LNCaP clone FGC (cell line): Measurements from ENCODE around the gene ABCB4.
A peak's percentile ranks its signal among the peaks of the same experiment; 100 is the strongest.

Experiments used
- DNase-seq: peaks from one replicate; pipeline ENCODE4 v3.0.0-alpha.2; 2011; ENCODE audit warnings: low read depth
- H3K4me3 ChIP-seq: 2 replicates; pipeline ENCODE4 v1.5.1; 2011; ENCODE audit warnings: mild to moderate bottlenecking, low read depth, low read length, control low read depth
- TF ChIP-seq, protein P1 (sequence below): IDR thresholded peaks from 2 replicates; pipeline ENCODE4 v1.5.1; 2012; ENCODE audit warnings: mild to moderate bottlenecking; ENCODE audit not compliant: control insufficient read depth, insufficient read depth; ENCODE audit errors: extremely low read depth

Gene ABCB4

DNA sequence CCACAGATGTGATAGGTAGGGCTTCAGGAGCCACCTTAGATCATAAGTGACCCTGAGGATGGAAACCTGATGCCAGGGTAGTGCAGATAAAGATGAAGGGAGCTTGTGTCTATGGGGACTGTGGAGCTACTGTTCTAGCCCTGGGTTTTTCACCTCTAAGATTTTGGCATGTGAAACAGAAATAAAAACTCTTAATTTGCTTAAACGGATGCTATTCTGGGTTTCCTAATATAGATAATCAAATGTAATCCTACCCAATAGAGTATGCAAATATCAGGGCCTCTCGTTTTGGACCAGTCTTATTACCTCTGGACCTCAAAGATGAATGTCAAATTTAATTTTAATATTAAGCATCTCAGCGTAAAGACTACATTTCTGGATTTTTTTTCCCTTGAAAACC is 49.3 kb downstream of the ABCB4 start:
- H3K4me3 ChIP-seq, result no peak overlapping the region
- no peak for DNase-seq
- TF ChIP-seq, protein P1, sequence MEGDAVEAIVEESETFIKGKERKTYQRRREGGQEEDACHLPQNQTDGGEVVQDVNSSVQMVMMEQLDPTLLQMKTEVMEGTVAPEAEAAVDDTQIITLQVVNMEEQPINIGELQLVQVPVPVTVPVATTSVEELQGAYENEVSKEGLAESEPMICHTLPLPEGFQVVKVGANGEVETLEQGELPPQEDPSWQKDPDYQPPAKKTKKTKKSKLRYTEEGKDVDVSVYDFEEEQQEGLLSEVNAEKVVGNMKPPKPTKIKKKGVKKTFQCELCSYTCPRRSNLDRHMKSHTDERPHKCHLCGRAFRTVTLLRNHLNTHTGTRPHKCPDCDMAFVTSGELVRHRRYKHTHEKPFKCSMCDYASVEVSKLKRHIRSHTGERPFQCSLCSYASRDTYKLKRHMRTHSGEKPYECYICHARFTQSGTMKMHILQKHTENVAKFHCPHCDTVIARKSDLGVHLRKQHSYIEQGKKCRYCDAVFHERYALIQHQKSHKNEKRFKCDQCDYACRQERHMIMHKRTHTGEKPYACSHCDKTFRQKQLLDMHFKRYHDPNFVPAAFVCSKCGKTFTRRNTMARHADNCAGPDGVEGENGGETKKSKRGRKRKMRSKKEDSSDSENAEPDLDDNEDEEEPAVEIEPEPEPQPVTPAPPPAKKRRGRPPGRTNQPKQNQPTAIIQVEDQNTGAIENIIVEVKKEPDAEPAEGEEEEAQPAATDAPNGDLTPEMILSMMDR, result no peak

DNA sequence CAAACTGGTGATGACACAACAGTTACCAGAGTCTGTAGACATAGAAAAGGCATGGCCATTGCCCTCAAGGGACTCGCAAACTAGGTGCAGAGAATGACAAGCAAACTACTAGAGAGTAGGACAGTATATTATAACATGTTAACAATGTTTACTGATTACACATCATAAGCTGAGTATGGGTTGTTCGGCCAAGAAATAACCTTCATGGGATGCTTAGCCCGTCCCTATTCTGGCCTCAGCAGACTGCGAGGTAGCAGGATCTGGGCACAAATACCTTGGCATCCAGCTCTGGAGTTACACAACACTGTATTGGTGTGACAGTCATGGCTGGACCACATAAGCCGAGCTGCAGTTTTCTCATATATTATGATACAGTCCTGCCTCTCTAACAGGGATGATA is 51.4 kb downstream of the ABCB4 start:
- DNase-seq, result peak; percentile 94
- H3K4me3 ChIP-seq, result no peak overlapping the region
- TF ChIP-seq, protein P1, result no peak

DNA sequence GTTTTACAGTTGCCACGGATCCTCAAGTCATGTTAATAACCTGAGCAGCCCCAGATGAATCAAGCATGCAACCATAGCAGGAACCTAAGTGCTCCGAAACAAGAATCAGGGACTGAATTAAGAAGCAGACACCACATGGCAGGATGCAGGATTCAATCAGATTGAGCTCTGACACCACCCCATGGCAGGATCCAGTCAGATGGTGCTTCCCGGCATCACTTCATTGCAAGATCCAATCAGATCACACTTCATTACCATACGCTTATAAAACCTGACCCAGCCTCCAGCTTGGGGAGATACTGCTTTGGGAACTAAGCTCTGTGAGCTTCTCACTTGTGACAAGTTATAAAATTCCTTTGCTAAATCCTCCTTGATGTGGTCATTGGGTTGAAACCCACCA is 55.3 kb downstream of the ABCB4 start:
- TF ChIP-seq, protein P1, result no peak
- DNase-seq, result no peak
- no peak overlapping the region for H3K4me3 ChIP-seq

DNA sequence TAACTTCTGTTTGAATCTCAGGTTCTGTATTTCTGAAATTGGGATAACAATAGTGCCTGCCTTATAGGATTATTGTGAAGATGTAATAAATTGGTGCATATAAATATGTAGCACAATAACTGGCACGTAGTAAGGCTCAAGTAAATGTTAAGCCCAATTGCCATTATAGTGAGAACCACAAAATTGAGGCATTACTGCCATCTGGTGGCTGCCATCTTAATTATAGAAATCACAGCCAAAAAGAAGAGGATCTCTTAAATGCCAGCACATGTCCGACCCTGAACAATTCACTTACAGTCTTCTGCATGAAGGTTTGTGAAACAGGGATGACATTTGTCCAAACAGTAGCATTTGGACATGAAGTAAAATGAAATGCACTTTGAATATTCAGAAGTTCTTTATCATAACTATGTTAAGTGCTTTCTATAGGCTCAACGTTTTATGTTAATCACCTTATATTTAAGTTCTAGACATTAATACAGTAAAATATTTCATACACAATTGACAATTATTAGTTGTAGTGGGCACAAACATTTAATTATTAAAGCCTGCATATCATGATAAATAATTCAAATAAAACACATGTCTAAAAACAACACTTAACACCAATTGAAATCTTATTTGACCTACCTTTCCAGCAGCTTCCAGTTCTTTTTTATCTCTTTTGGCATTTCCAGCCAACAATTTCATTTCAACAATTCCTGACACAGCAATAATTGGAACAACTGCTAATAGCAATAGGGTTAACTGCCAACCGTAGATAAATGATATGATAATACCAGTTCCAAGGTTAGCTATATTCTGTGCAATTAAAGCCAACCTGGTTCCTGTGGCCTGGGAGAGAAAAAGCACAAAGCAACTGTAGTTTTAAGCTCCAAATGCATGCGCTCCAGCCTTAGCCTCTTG is 58.5 kb downstream of the ABCB4 start:
- DNase-seq, result peak; percentile 60
- TF ChIP-seq, protein P1, result peak; percentile 74
- no peak overlapping the region for H3K4me3 ChIP-seq

DNA sequence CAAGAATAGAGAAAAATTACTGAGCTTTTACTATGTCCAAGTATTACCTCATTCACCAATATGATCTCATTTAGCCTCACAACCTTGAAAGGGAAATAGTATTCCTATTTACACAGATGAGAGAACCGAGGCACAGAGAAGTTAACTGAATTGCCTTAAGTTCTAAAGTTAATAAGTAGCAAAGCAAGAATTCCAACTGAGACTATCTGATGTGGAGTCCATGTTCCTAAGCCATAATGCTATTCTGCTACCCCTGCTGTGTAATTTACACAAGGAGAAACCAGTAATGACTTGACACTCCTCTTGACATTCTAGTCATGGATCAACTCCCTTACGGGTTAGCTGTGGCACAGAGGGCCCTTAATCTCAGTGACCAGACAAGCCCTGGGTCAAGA is 60.7 kb downstream of the ABCB4 start:
- TF ChIP-seq, protein P1, result no peak
- DNase-seq, result no peak
- H3K4me3 ChIP-seq, result no peak overlapping the region

DNA sequence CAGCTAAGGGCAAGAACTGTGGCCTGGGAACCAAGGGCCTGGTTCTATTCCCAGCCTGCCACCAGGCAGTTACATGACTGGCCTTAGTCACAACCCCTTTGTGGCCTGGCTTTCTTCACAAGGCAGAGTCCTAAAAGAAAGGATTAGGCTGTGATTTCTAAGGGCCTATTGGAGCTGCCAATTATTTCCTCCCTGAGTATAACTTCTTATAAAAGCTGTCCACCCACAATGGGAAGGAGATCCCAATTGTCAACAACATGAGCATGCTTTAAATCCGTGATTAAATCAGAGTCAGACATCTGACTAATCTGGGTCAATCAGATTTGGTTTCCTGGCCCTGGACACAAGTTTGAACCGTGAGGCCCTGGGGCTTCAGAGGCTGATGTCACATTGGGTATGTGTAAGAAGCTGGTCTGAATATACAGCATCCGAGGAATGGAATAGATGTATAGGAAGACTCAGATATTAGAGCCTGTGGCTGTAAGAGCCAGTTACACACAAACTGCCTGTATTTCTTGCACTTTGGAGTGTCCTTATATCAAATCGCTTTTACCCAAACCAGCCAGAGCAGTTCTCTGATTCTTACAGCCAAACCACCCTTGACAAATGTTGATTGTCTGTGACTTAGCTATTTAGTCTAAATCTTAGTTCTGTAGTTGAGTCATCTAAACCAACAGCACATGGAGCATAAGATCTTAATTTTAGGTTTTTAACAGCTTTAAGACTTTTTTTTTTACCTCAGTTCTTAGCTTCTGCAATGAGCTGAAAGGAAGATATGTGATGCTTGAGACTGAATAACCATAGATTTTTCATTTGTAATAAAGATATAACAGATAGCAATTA is 61.3 kb downstream of the ABCB4 start:
- no peak for DNase-seq
- TF ChIP-seq, protein P1, result no peak
- no peak overlapping the region for H3K4me3 ChIP-seq
